OCI-LY1 (cell line): ENCODE measurements around the gene L3MBTL4.

Source experiments
- CTCF ChIP-seq: fragments of 200-600 bp; sonication (generic), shearing (Covaris generic); IDR thresholded peaks from 2 replicates; pipeline ENCODE4 v1.5.1; 2017; ENCODE audit warnings: mild to moderate bottlenecking, antibody characterized with exemption, low read length, moderate library complexity, mixed read lengths
- EZH2 ChIP-seq: fragments of 200-600 bp; sonication (generic), shearing (Covaris generic); IDR thresholded peaks from 2 replicates; pipeline ENCODE4 v1.8.0; 2017; ENCODE audit warnings: borderline replicate concordance, mixed run types, mild to moderate bottlenecking, antibody characterized with exemption, low read length, moderate library complexity, mixed read lengths

GRCh38 chr18:6266212-6266611 lies 148.5 kb downstream of the L3MBTL4 start:
- TF ChIP-seq CTCF (no peak), EZH2 (no peak)
